Measurements from ENCODE around the gene SPOCK3. TPM values are rescaled to one million over a fixed set of nuclear protein-coding genes. Genes with fewer than 3 reads are reported as not detected.

The SPOCK3 gene
- total RNA-seq, 2 experiments from 2014 or later: not detected

- ChIA-PET POLR2A (no interaction called here), CTCF (no interaction called here)
- intact Hi-C loops (cut with DNase I, micrococcal nuclease): no loop called here
- ATAC-seq (no peak), DNase-seq (no peak)
- Mint-ChIP-seq H3K4me3 (no peak overlapping the region), H3K27ac (no peak overlapping the region), H3K4me1 (no peaks in the 10 kb centered on the region), H3K36me3 (ENCODE audit: low read depth) (no peaks in the 10 kb centered on the region), H3K27me3 (no peaks in the 10 kb centered on the region), H3K9me3 (ENCODE audit: low read depth) (peaks cover 15% of the 10 kb centered on the region)
Observed at GRCh38 chr4:166839615-166840251, 394.6 kb downstream of the SPOCK3 start.

GRCh38 chr4:166838975-166839614, 395.2 kb downstream of the SPOCK3 start:
- no peak for ATAC-seq
- H3K27me3 Mint-ChIP-seq: no peaks in the 10 kb centered on the region

GRCh38 chr4:166836865-166837264, 397.4 kb downstream of the SPOCK3 start:
- no peaks in the 10 kb centered on the region for H3K27me3 Mint-ChIP-seq
- peaks cover 20% of the 10 kb centered on the region for H3K9me3 Mint-ChIP-seq (ENCODE audit: low read depth)

More at GRCh38 chr4:166838975-166839614, 395.2 kb downstream of the SPOCK3 start:
- Mint-ChIP-seq H3K4me3 (no peak overlapping the region), H3K27ac (no peak overlapping the region), H3K9me3 (ENCODE audit: low read depth) (peaks cover 15% of the 10 kb centered on the region), H3K36me3 (ENCODE audit: low read depth) (no peaks in the 10 kb centered on the region), H3K4me1 (no peaks in the 10 kb centered on the region)
- DNase-seq: no peak
- ChIA-PET CTCF (interaction anchor here (0.6 kb wide), 1 partner anchor 27 kb away, joined by 3 read pairs; no protein-coding TSS in a partner anchor), POLR2A (no interaction called here)
- intact Hi-C loops (cut with DNase I, micrococcal nuclease): no loop called here

GRCh38 chr4:166827629-166828028, 406.7 kb downstream of the SPOCK3 start:
- no peak overlapping the region for H3K27ac Mint-ChIP-seq
- POLR2A ChIA-PET: no interaction called here
- no peaks in the 10 kb centered on the region for H3K4me1 Mint-ChIP-seq
- H3K36me3 Mint-ChIP-seq (ENCODE audit: low read depth): no peaks in the 10 kb centered on the region
- no peak for ATAC-seq
- H3K9me3 Mint-ChIP-seq (ENCODE audit: low read depth): peaks cover 11% of the 10 kb centered on the region
- no peak for DNase-seq
- intact Hi-C loops (cut with DNase I, micrococcal nuclease): no loop called here
- H3K4me3 Mint-ChIP-seq: no peak overlapping the region
- no peaks in the 10 kb centered on the region for H3K27me3 Mint-ChIP-seq
- CTCF ChIA-PET: no interaction called here

More at GRCh38 chr4:166836865-166837264, 397.4 kb downstream of the SPOCK3 start:
- no peak for DNase-seq
- ChIA-PET POLR2A (no interaction called here), CTCF (no interaction called here)
- no peak for ATAC-seq
- no peaks in the 10 kb centered on the region for H3K36me3 Mint-ChIP-seq (ENCODE audit: low read depth)
- no peak overlapping the region for H3K27ac Mint-ChIP-seq
- intact Hi-C loops (cut with DNase I, micrococcal nuclease): no loop called here
- no peaks in the 10 kb centered on the region for H3K4me1 Mint-ChIP-seq
- no peak overlapping the region for H3K4me3 Mint-ChIP-seq

- intact Hi-C loops (cut with DNase I, micrococcal nuclease): no loop called here
- Mint-ChIP-seq H3K36me3 (ENCODE audit: low read depth) (no peaks in the 10 kb centered on the region), H3K4me1 (no peaks in the 10 kb centered on the region), H3K4me3 (no peak overlapping the region), H3K27ac (no peak overlapping the region), H3K27me3 (no peaks in the 10 kb centered on the region), H3K9me3 (ENCODE audit: low read depth) (peaks cover 11% of the 10 kb centered on the region)
- DNase-seq: no peak
- CTCF ChIA-PET: no interaction called here
- no peak for ATAC-seq
- POLR2A ChIA-PET: no interaction called here
Observed at GRCh38 chr4:166827167-166827566, 407.1 kb downstream of the SPOCK3 start.

GRCh38 chr4:166823848-166824247, 410.4 kb downstream of the SPOCK3 start:
- no peak for DNase-seq
- Mint-ChIP-seq H3K9me3 (ENCODE audit: low read depth) (peaks cover 10% of the 10 kb centered on the region), H3K27me3 (no peaks in the 10 kb centered on the region), H3K4me3 (no peak overlapping the region), H3K36me3 (ENCODE audit: low read depth) (no peaks in the 10 kb centered on the region), H3K27ac (no peak overlapping the region), H3K4me1 (no peaks in the 10 kb centered on the region)
- ATAC-seq: no peak
- intact Hi-C loops (cut with DNase I, micrococcal nuclease): no loop called here
- ChIA-PET CTCF (no interaction called here), POLR2A (no interaction called here)

GRCh38 chr4:166823126-166823525, 411.2 kb downstream of the SPOCK3 start:
- ChIA-PET POLR2A (no interaction called here), CTCF (no interaction called here)
- Mint-ChIP-seq H3K36me3 (ENCODE audit: low read depth) (no peaks in the 10 kb centered on the region), H3K27me3 (no peaks in the 10 kb centered on the region), H3K27ac (no peak overlapping the region), H3K4me3 (no peak overlapping the region), H3K4me1 (no peaks in the 10 kb centered on the region), H3K9me3 (ENCODE audit: low read depth) (peaks cover 10% of the 10 kb centered on the region)
- no peak for ATAC-seq
- intact Hi-C loops (cut with DNase I, micrococcal nuclease): no loop called here
- DNase-seq: no peak

GRCh38 chr4:166822386-166822785, 411.9 kb downstream of the SPOCK3 start:
- DNase-seq (no peak), ATAC-seq (no peak)
- ChIA-PET POLR2A (no interaction called here), CTCF (no interaction called here)
- H3K27ac Mint-ChIP-seq: no peak overlapping the region
- peaks cover 10% of the 10 kb centered on the region for H3K9me3 Mint-ChIP-seq (ENCODE audit: low read depth)
- intact Hi-C loops (cut with DNase I, micrococcal nuclease): no loop called here
- H3K4me3 Mint-ChIP-seq: no peak overlapping the region
- H3K4me1 Mint-ChIP-seq: no peaks in the 10 kb centered on the region
- H3K27me3 Mint-ChIP-seq: no peaks in the 10 kb centered on the region
- no peaks in the 10 kb centered on the region for H3K36me3 Mint-ChIP-seq (ENCODE audit: low read depth)

GRCh38 chr4:166816890-166817289, 417.4 kb downstream of the SPOCK3 start:
- ChIA-PET CTCF (no interaction called here), POLR2A (interaction anchor here (0.6 kb wide), 1 partner anchor 695 kb away, joined by 6 read pairs; no protein-coding TSS in a partner anchor)
- no peak for DNase-seq
- H3K36me3 Mint-ChIP-seq (ENCODE audit: low read depth): no peaks in the 10 kb centered on the region
- intact Hi-C loops (cut with DNase I, micrococcal nuclease): no loop called here
- H3K27ac Mint-ChIP-seq: no peak overlapping the region
- H3K27me3 Mint-ChIP-seq: no peaks in the 10 kb centered on the region
- no peak for ATAC-seq
- H3K9me3 Mint-ChIP-seq (ENCODE audit: low read depth): peaks cover 7% of the 10 kb centered on the region
- no peak overlapping the region for H3K4me3 Mint-ChIP-seq
- no peaks in the 10 kb centered on the region for H3K4me1 Mint-ChIP-seq

GRCh38 chr4:166808380-166808779, 425.9 kb downstream of the SPOCK3 start:
- intact Hi-C loops (cut with DNase I, micrococcal nuclease): no loop called here
- Mint-ChIP-seq H3K27ac (no peak overlapping the region), H3K4me3 (no peak overlapping the region), H3K36me3 (ENCODE audit: low read depth) (no peaks in the 10 kb centered on the region), H3K9me3 (ENCODE audit: low read depth) (peaks cover 9% of the 10 kb centered on the region), H3K27me3 (no peaks in the 10 kb centered on the region), H3K4me1 (no peaks in the 10 kb centered on the region)
- ATAC-seq (no peak), DNase-seq (no peak)
- POLR2A ChIA-PET: no interaction called here
- CTCF ChIA-PET: no interaction called here

GRCh38 chr4:166802346-166802745, 431.9 kb downstream of the SPOCK3 start:
- Mint-ChIP-seq H3K4me3 (no peak overlapping the region), H3K9me3 (ENCODE audit: low read depth) (peaks cover 2% of the 10 kb centered on the region)

GRCh38 chr4:166798126-166798525, 436.2 kb downstream of the SPOCK3 start:
- intact Hi-C loops (cut with DNase I, micrococcal nuclease): no loop called here

More at GRCh38 chr4:166802346-166802745, 431.9 kb downstream of the SPOCK3 start:
- ATAC-seq (no peak), DNase-seq (no peak)
- no peaks in the 10 kb centered on the region for H3K36me3 Mint-ChIP-seq (ENCODE audit: low read depth)
- CTCF ChIA-PET: no interaction called here
- intact Hi-C loops (cut with DNase I, micrococcal nuclease): no loop called here
- no peaks in the 10 kb centered on the region for H3K27me3 Mint-ChIP-seq
- no peak overlapping the region for H3K27ac Mint-ChIP-seq
- no peaks in the 10 kb centered on the region for H3K4me1 Mint-ChIP-seq
- POLR2A ChIA-PET: no interaction called here

More at GRCh38 chr4:166798126-166798525, 436.2 kb downstream of the SPOCK3 start:
- no peaks in the 10 kb centered on the region for H3K9me3 Mint-ChIP-seq (ENCODE audit: low read depth)
- no peaks in the 10 kb centered on the region for H3K27me3 Mint-ChIP-seq
- ATAC-seq (no peak), DNase-seq (no peak)
- ChIA-PET CTCF (interaction anchor here (0.6 kb wide), 1 partner anchor 422 kb away, joined by 3 read pairs; no protein-coding TSS in a partner anchor), POLR2A (no interaction called here)
- H3K4me1 Mint-ChIP-seq: no peaks in the 10 kb centered on the region
- no peaks in the 10 kb centered on the region for H3K36me3 Mint-ChIP-seq (ENCODE audit: low read depth)
- H3K4me3 Mint-ChIP-seq: no peak overlapping the region
- H3K27ac Mint-ChIP-seq: no peak overlapping the region
